Activated naive CD8-positive, alpha-beta T cell (primary cell): ENCODE measurements around the gene EXOC1L.

Source experiments
- H3K27ac Mint-ChIP-seq: one replicate; pipeline ENCODE4 v1.8.0; 2021; ENCODE audit warnings: mixed read lengths
- H3K27me3 Mint-ChIP-seq: one replicate; pipeline ENCODE4 v1.8.0; 2021; ENCODE audit warnings: mixed read lengths
- H3K36me3 Mint-ChIP-seq: one replicate; pipeline ENCODE4 v1.8.0; 2021; ENCODE audit warnings: mixed read lengths
- H3K4me1 Mint-ChIP-seq: one replicate; pipeline ENCODE4 v1.8.0; 2021; ENCODE audit warnings: low read depth, mixed read lengths
- H3K4me3 Mint-ChIP-seq: one replicate; pipeline ENCODE4 v1.8.0; 2021; ENCODE audit warnings: mild to moderate bottlenecking, mixed read lengths
- H3K9me3 Mint-ChIP-seq: one replicate; pipeline ENCODE4 v1.8.0; 2021; ENCODE audit warnings: low read depth, mixed read lengths

Gene EXOC1L

DNA sequence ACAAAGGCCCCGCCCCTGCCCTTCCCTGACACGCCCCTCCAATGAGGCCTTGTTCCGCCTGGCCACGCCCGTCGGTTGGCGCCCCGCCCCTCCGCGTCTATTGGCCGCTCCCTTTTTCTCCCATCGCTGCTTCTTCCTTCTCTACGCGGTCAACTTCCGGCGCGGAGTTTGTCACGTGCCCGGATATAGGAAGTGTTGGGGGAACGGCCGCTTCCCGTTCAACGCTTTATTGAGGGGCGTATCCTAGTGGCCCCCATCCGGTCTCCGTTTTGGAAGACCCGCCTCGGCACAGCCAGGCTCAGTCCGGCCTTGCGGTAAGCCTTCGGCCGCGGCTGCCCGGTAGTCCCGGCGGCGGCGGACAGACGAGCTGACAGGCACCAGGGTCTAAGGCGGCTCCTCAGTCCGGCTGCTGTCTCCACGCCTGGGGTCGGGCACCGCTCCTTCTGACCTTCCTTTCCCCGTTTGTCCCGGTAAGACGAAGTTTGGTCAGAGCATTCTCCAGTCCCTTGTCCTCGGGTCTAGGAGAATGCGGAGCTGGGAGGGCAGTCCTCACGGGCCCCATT is 34.0 kb downstream of the EXOC1L start, which contains the start of gene EXOC1:
Gene EXOC1 (plus strand): TSS at position 165 of the 563 bp plus-strand sequence. CDS start 4,676 bp downstream, outside the sequence.
- Mint-ChIP-seq H3K4me3 (peak within 1 kb of the TSS; percentile 11), H3K27me3 (no peaks in the 10 kb centered on the region), H3K9me3 (no peaks in the 10 kb centered on the region), H3K36me3 (peaks cover 7% of the 10 kb centered on the region), H3K27ac (peak within 1 kb of the TSS; percentile 47), H3K4me1 (peaks cover 43% of the 10 kb centered on the region)

DNA sequence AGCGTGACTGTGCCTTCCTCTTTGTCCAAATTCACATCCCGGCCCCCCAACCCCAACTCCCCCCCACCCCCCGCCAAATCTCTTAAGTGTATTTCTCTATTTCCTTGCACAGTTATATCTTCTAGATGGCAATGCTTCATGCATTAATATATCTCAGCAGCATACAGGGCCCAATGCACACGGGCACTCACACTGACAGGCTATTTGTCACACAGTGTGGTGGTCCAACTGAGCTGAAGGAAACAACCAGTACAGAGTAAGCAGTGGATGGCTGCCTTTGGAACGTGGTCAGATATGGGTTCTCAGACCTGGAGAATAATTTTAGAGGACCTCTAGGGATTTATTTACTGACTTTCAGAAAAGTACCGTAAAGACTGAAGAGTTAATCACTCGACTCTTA is 34.5 kb downstream of the EXOC1L start:
- Mint-ChIP-seq H3K36me3 (peaks cover 7% of the 10 kb centered on the region), H3K4me3 (no peak overlapping the region), H3K27ac (no peak overlapping the region), H3K4me1 (peaks cover 47% of the 10 kb centered on the region), H3K27me3 (no peaks in the 10 kb centered on the region), H3K9me3 (no peaks in the 10 kb centered on the region)

DNA sequence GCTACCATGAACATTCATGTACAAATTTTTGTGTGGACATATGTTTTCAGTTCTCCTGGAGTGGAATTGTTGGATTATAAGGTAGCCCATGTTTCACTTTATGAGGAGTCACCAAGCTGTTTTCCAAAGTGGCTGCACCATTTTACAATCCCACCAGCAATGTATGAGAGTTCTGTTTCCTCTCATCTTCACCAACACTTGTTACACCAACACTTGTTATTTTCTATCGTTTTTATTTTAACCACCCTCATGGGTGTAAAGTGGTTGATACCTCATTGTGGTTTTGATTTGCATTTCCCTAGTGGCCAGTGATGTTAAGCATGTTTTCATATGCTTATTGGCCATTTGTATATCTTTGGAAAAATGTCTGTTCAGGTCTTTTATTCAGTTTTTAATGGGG is 38.0 kb downstream of the EXOC1L start:
- Mint-ChIP-seq H3K27me3 (no peaks in the 10 kb centered on the region), H3K4me3 (no peak overlapping the region), H3K27ac (peak overlapping the region; percentile 17), H3K4me1 (peaks cover 34% of the 10 kb centered on the region), H3K9me3 (no peaks in the 10 kb centered on the region), H3K36me3 (peaks cover 7% of the 10 kb centered on the region)

DNA sequence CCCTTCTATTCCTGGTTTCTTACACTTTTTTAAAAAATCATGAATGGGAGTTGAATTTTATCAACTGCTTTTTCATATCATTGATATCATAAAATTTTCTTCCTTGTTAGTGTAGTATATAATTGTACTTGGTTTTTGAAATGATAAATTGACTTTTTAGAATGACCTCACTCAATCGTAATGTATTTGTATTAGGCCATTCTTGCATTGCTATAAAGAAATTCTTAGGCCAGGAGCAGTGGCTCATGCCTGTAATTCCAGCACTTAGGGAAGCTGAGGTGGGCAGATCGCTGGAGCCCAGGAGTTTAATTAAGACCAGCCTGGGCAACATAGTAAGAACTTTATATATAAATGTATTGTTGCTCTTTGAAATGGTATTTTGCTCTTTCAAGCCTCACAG is 40.1 kb downstream of the EXOC1L start:
- peaks cover 7% of the 10 kb centered on the region for H3K36me3 Mint-ChIP-seq

DNA sequence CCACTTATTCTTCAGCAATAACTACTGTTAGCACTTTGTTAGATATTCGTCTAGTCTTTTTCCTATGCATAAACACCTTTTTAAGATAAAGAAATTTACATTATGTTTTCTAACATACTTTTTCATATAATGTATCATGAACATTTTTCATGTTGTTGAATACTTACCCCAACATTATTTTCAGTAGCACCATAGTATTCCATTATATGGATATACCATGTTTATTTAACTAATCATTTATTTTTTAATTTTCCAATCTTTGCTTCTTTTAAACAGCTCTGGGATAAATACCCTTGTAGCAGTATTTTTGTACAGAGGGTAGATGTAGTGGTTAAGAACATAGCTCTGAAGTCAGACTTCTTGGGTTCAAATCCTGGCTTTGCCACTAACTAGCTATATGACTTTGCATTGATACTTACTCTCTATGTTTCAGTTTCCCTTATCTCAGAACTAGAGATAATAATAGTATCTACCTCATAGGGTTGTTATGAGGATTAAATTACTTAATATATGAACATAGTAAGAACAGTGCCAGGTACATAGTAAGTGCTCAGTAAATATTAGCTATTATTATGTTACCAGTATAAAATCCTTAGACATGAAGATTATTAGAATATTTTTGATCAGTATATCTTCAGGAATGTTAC is 45.1 kb downstream of the EXOC1L start:
- H3K9me3 Mint-ChIP-seq, result no peaks in the 10 kb centered on the region
- H3K27ac Mint-ChIP-seq, result no peak overlapping the region
- no peak overlapping the region for H3K4me3 Mint-ChIP-seq
- peaks cover 31% of the 10 kb centered on the region for H3K4me1 Mint-ChIP-seq
- peaks cover 6% of the 10 kb centered on the region for H3K36me3 Mint-ChIP-seq
- H3K27me3 Mint-ChIP-seq, result no peaks in the 10 kb centered on the region

More for the DNA sequence above, 40.1 kb downstream of the EXOC1L start:
- Mint-ChIP-seq H3K4me3 (no peak overlapping the region), H3K27me3 (no peaks in the 10 kb centered on the region), H3K9me3 (no peaks in the 10 kb centered on the region), H3K4me1 (peaks cover 27% of the 10 kb centered on the region), H3K27ac (no peak overlapping the region)

DNA sequence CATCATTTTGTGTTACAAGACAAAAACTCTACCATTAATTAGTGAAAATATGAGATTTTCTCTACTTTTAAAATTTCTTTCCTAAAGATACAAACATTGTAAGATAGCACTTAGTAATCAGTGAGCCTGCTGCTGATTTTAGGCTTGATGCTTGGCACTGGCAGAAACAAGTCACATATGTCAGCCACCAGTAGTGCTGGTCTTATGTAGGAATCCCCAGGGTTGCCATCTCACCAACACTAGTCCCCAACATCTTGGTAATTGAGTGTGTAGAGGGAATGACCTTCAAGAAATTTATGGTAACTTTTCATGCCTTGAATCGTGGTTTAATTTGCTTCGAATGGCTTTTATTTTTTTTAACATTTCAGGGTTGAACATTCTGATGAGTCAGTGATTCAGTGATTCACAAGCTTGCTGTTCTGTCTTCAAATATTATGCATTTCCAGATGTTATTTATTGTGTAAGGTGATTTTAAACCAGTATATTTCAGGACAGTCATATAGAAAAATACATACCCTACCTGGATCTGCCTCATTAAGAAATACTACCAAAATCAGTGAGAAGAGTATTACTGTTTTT is 45.7 kb downstream of the EXOC1L start:
- Mint-ChIP-seq H3K9me3 (no peaks in the 10 kb centered on the region), H3K4me3 (peak overlapping the region; percentile 2), H3K4me1 (peaks cover 30% of the 10 kb centered on the region), H3K36me3 (peaks cover 6% of the 10 kb centered on the region), H3K27ac (peak overlapping the region; percentile 78), H3K27me3 (no peaks in the 10 kb centered on the region)

DNA sequence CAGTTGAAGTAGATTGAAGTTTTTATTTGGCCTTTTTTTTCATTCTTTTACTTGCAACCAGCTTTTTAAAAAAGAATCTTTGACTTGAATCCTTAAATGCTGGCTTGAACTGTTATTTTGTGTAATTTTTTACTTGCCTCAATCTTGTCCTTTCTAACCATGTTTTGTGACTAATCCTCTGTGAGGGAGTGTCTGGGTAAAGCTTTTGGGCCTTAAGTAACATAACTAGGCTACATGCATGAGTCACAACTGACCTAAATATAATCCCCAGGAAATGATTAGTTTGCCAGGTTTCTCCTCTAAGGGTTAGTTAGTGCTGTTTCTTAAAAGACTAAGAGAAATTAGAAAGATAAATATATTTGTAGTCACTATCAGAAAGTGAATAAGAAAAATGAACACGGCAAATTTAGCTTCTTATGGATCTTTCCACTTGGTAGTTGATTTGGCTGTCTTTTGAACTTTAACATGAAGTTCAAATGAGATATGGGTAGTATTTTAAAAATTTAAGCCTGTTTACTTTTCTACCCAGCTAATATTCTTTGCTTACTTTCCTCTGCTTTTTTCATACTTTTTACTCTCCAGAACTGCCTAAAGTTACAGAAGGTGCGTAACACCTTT is 46.8 kb downstream of the EXOC1L start:
- Mint-ChIP-seq H3K4me3 (peak overlapping the region; percentile 47), H3K9me3 (no peaks in the 10 kb centered on the region), H3K27me3 (no peaks in the 10 kb centered on the region), H3K36me3 (peaks cover 11% of the 10 kb centered on the region), H3K4me1 (peaks cover 27% of the 10 kb centered on the region), H3K27ac (peak overlapping the region; percentile 78)

DNA sequence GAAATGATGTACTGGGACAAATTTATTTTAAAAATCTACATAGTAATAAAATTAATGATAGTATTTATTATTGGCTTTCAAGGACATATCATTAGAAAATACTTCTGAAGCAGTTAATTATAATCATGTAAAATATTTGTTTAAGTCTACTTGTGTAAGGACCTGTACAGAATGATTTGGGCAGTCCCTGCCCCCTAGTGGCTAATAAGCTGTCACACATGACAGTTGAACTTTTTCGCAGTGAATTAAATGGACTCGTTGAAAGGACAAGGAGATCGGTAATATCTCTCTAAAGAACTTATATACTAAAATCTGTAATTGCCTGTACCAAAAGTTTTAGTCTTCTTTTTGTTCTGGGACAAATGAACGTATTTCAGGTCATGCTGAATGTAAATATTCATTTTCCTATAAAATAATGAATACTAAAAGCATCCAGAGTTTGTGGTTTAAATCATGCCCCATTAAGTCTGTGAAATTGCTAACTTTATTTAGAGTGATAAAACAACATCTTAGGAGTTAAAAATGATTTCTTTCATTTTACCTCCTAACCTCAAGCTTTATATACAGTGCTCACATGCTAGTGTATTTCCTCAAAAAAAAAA is 47.5 kb downstream of the EXOC1L start:
- H3K27ac Mint-ChIP-seq, result peak overlapping the region; percentile 64
- H3K36me3 Mint-ChIP-seq, result peaks cover 11% of the 10 kb centered on the region
- no peaks in the 10 kb centered on the region for H3K27me3 Mint-ChIP-seq
- no peak overlapping the region for H3K4me3 Mint-ChIP-seq
- no peaks in the 10 kb centered on the region for H3K9me3 Mint-ChIP-seq
- peaks cover 27% of the 10 kb centered on the region for H3K4me1 Mint-ChIP-seq

DNA sequence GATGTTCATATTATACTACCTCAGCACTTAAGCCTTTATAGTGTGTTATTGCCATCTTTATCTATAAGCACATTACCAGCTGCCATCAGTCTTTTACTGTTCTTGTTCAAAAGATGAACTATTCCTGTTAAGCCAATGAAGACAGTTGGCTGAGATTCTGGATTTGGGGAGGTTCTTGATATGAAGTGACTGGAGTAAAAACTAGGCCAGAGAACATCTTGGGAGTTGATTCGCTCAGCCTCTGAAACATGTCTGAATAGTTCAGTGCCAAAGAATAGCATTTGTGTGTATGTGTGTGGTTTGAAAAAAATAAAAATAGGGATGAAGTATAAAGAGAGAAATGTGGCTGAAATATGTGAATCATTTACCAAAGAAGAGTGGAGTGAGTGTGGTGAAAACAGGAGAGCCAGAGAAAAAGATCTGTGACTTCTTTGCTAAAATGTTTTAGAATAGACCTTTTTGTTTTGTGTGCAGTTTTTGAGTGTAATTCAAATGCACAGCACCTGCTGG is 49.0 kb downstream of the EXOC1L start:
- peaks cover 13% of the 10 kb centered on the region for H3K36me3 Mint-ChIP-seq
- H3K4me3 Mint-ChIP-seq, result no peak overlapping the region
- H3K4me1 Mint-ChIP-seq, result peaks cover 25% of the 10 kb centered on the region
- no peaks in the 10 kb centered on the region for H3K27me3 Mint-ChIP-seq
- no peak overlapping the region for H3K27ac Mint-ChIP-seq
- no peaks in the 10 kb centered on the region for H3K9me3 Mint-ChIP-seq

DNA sequence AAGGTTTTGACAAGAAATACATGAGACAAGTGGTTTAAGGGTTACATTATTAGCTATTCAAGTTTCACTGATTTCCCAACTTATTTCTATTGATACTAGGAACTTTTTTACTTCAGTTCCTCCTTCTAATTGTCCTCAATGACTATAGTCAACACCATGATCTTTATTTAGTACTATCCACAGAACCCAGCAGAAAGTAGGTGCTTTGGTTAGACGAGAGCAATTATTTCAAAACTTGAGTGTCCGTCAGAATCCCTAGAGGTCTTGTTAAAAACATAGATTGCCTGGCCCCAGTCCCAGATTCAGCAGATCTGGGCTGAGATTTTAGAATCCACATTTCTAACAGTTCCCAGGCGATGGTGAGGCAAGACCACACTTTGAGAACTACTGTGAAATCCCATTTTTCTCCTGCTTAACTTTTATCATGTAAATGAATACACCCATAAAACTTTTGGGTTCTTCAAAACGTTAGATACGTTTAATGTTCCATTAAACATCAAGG is 51.8 kb downstream of the EXOC1L start:
- Mint-ChIP-seq H3K36me3 (peaks cover 17% of the 10 kb centered on the region), H3K4me1 (peaks cover 11% of the 10 kb centered on the region), H3K27ac (no peak overlapping the region)

DNA sequence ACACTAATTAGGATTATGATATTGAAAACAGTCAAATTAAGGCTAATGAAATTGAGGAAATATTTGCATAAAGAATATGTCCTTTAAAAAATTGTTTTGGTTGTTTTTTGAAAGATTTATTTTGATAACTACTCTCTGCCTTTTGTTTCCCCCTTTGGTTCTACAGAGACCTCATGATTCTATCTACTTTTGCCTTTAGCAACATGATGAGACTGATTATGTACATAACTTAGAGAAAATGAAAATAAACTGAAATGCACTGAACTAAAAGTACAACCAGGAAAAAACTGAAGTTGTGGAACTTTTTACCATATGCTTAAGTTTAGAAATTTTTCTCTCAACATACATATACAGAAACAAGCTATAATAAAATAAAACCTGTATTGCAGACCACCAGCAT is 55.2 kb downstream of the EXOC1L start:
- H3K9me3 Mint-ChIP-seq, result no peaks in the 10 kb centered on the region
- H3K27ac Mint-ChIP-seq, result no peak overlapping the region
- no peaks in the 10 kb centered on the region for H3K27me3 Mint-ChIP-seq
- H3K36me3 Mint-ChIP-seq, result peaks cover 18% of the 10 kb centered on the region
- H3K4me1 Mint-ChIP-seq, result no peaks in the 10 kb centered on the region
- no peak overlapping the region for H3K4me3 Mint-ChIP-seq

More for the DNA sequence above, 51.8 kb downstream of the EXOC1L start:
- Mint-ChIP-seq H3K27me3 (no peaks in the 10 kb centered on the region), H3K4me3 (no peak overlapping the region), H3K9me3 (no peaks in the 10 kb centered on the region)

DNA sequence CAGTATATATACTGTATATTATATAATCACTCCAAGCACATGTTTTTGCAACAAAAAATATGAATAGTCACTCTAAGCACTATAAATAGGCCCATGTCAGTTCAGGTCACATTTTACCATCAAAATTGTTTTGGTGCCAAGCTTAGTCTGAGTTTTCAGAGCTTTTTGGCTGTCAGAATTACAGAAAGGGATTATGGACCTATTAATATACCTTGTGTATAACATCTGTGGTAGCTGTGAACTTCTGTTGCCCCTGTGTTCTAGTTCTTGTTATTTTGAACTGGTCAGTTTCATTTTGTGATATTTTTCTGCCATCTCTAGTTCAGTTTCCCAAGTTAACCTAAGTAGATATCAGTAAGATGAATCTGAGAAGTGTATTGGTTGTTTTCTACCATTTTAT is 56.8 kb downstream of the EXOC1L start:
- H3K27ac Mint-ChIP-seq, result no peak overlapping the region
- peaks cover 18% of the 10 kb centered on the region for H3K36me3 Mint-ChIP-seq
- H3K4me1 Mint-ChIP-seq, result no peaks in the 10 kb centered on the region
- H3K4me3 Mint-ChIP-seq, result no peak overlapping the region
- H3K9me3 Mint-ChIP-seq, result no peaks in the 10 kb centered on the region
- no peaks in the 10 kb centered on the region for H3K27me3 Mint-ChIP-seq

DNA sequence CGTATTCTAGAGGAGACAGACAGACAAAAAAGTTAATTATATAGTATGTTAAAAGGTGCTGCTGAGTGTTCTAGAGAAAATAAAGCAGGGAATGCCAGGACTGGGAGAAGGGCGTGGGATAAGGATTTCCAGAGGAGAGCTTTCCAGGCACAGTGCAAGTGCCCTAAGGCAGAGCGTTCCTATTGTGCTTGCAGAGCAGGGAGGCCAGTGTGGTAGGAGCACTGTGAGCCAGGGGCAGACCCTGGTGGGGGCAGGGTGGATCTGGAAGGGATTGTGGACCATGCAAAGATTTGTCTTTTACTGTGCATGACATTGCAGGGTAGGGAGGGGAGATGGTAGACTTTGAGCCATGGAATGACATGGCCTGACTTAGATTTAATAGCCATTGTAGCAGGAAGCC is 59.6 kb downstream of the EXOC1L start:
- Mint-ChIP-seq H3K4me1 (no peaks in the 10 kb centered on the region), H3K36me3 (peaks cover 18% of the 10 kb centered on the region), H3K4me3 (no peak overlapping the region), H3K27me3 (no peaks in the 10 kb centered on the region), H3K9me3 (no peaks in the 10 kb centered on the region), H3K27ac (no peak overlapping the region)

DNA sequence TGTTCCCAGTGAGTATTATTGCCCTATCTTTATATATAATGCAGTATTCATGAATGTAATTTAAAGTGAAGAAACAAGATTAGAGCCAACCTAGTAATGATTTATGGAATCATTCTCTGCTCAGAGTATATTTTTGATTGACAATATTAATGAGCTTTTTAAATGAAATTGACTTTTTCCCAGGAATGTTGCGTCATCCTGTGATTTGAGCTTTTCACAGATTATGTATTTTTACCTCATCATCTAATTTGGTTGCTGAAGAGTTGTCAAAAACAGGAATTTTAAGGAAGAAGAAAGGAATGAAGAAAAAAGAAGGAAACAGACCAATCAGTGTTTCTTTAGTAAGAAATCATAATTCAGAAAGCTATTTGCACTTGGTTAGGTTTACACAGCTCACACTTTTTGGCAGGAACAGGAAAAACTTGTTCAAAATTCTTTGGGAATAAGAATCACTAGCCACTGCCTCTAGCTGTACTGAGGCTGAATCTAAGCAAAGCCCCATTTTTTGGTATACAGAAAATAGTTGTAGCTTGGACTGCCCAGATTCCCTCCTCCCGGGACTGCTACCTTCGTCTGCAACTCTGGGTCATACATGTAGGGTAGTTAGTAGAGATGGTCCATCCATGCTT is 61.2 kb downstream of the EXOC1L start:
- no peak overlapping the region for H3K27ac Mint-ChIP-seq
- no peaks in the 10 kb centered on the region for H3K9me3 Mint-ChIP-seq
- no peak overlapping the region for H3K4me3 Mint-ChIP-seq
- peaks cover 16% of the 10 kb centered on the region for H3K36me3 Mint-ChIP-seq
- no peaks in the 10 kb centered on the region for H3K4me1 Mint-ChIP-seq
- no peaks in the 10 kb centered on the region for H3K27me3 Mint-ChIP-seq
